Memory B cell (primary cell): ENCODE results near the gene FAM131B.

Experiments used
- ATAC-seq: fragments of 150-1000 bp; cut with Tn5 transposase; 2 replicates; pipeline ENCODE4 v1.10.0; 2021; ENCODE audit warnings: low read depth, mild to moderate bottlenecking, moderate library complexity
- DNase-seq, 2 donors: peaks; one replicate each; pipeline ENCODE4 v3.0.0; 2022; ENCODE audit warnings: low spot score in 2 of 2
- H3K27ac Mint-ChIP-seq: one replicate; pipeline ENCODE4 v1.8.0; 2022; ENCODE audit warnings: mild to moderate bottlenecking, moderate library complexity, mixed read lengths
- H3K27me3 Mint-ChIP-seq: one replicate; pipeline ENCODE4 v1.8.0; 2022; ENCODE audit warnings: mixed read lengths
- H3K36me3 Mint-ChIP-seq: one replicate; pipeline ENCODE4 v1.8.0; 2022; ENCODE audit warnings: mild to moderate bottlenecking, mixed read lengths
- H3K4me1 Mint-ChIP-seq: one replicate; pipeline ENCODE4 v1.8.0; 2022; ENCODE audit warnings: mixed read lengths
- H3K4me3 Mint-ChIP-seq: one replicate; pipeline ENCODE4 v1.8.0; 2022; ENCODE audit warnings: mild to moderate bottlenecking, moderate library complexity, mixed read lengths
- H3K9me3 Mint-ChIP-seq: one replicate; pipeline ENCODE4 v1.8.0; 2022; ENCODE audit warnings: mixed read lengths

The FAM131B gene

DNA sequence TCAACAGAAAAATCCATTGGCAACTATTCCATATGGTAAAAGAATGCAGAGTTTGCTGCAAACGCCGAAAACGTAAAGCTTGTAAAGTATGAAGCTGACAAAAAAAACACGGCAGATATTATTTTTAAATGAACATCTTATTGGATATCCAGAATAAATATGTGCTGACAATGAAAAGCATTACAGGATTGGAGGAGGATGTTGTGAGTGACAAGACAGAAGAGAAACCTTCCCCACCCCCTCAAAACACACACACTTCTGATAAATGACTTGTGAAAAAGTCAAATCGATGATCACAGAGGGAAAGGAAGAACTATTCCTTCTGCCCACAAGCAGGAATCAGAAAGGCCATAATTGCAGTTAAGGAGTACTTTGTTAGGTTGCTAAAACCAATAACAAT is 14.6 kb downstream of the FAM131B start:
- DNase-seq (no peak), ATAC-seq (no peak)
- Mint-ChIP-seq H3K4me3 (no peak overlapping the region), H3K27me3 (peaks cover 28% of the 10 kb centered on the region), H3K36me3 (no peaks in the 10 kb centered on the region), H3K27ac (no peak overlapping the region), H3K9me3 (no peaks in the 10 kb centered on the region), H3K4me1 (peaks cover 5% of the 10 kb centered on the region)

DNA sequence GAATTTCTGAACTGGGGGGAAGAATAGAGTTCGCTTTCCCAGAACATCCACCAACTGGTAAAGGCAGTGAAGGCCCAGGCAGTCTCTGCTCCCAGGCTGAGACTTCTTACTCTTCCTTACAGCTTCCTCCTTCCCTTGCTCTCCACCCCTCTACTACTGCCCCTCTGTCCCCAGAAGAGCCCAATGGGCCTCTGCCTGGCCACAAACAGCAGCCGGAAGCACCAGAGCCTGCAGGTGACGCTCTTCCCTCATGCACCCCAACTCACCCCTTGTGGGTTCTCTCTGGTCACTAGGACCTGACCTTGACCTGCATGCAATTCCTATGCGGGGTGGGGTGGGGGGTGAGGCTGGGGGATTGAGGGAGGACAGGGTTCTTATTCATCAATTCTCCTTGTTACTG is 16.5 kb downstream of the FAM131B start:
- H3K36me3 Mint-ChIP-seq = no peaks in the 10 kb centered on the region
- no peak overlapping the region for H3K27ac Mint-ChIP-seq
- DNase-seq (no peak), ATAC-seq (no peak)
- no peaks in the 10 kb centered on the region for H3K9me3 Mint-ChIP-seq
- H3K27me3 Mint-ChIP-seq = peaks cover 23% of the 10 kb centered on the region
- peaks cover 5% of the 10 kb centered on the region for H3K4me1 Mint-ChIP-seq
- no peak overlapping the region for H3K4me3 Mint-ChIP-seq

GRCh38 chr7:143345428-143345900 is 17.0 kb downstream of the FAM131B start:
- peaks cover 5% of the 10 kb centered on the region for H3K4me1 Mint-ChIP-seq
- peak overlapping the region; percentile 15 for H3K27ac Mint-ChIP-seq

DNA sequence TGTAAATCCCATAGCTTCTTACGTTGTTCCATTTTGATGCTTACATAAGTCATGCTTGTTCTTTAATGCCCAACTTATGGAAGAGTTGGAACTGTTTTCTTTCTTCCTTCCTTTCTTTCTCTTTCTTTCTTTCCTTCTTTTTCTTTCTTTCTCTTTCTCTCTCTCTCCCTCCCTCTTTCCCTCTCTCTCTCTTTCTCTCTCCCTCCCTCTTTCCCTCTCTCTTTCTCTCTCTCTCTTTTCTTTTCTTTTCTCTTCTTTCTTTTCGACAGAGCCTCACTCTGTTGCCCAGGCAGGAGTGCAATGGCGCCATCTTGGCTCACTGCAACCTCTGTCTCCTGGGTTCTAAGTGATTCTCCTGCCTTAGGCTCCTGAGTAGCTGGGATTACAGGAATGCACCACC is 18.9 kb downstream of the FAM131B start:
- Mint-ChIP-seq H3K36me3 (no peaks in the 10 kb centered on the region), H3K4me3 (no peak overlapping the region), H3K9me3 (no peaks in the 10 kb centered on the region), H3K4me1 (peaks cover 9% of the 10 kb centered on the region), H3K27ac (no peak overlapping the region), H3K27me3 (peaks cover 28% of the 10 kb centered on the region)
- ATAC-seq = no peak
- DNase-seq = no peak

More at GRCh38 chr7:143345428-143345900, 17.0 kb downstream of the FAM131B start:
- DNase-seq = peak; percentile 38 to 39
- Mint-ChIP-seq H3K9me3 (no peaks in the 10 kb centered on the region), H3K36me3 (no peaks in the 10 kb centered on the region), H3K4me3 (peak overlapping the region; percentile 76), H3K27me3 (peaks cover 23% of the 10 kb centered on the region)
- peak; percentile 98 for ATAC-seq

DNA sequence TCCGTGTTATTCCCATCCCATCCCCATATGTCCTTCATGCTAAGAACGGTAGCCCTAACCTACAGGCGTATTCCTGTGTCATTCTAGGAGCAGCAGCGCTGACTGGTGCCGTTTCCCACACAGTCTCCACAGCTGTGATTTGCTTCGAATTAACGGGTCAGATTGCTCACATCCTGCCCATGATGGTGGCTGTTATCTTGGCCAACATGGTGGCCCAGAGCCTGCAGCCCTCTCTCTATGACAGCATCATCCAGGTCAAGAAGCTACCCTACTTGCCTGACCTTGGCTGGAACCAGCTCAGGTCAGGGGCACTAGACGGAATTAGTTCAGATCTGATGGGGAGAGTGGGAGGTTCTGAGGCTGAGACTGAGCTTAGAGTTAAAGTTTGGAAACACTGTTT is 20.7 kb downstream of the FAM131B start:
- Mint-ChIP-seq H3K9me3 (no peaks in the 10 kb centered on the region), H3K4me1 (peaks cover 12% of the 10 kb centered on the region), H3K27ac (no peak overlapping the region), H3K4me3 (no peak overlapping the region), H3K27me3 (peaks cover 23% of the 10 kb centered on the region), H3K36me3 (no peaks in the 10 kb centered on the region)
- ATAC-seq (no peak), DNase-seq (no peak)

GRCh38 chr7:143337216-143337615 is 25.3 kb downstream of the FAM131B start:
- H3K27me3 Mint-ChIP-seq = peaks cover 13% of the 10 kb centered on the region
- ATAC-seq (no peak), DNase-seq (no peak)
- no peaks in the 10 kb centered on the region for H3K36me3 Mint-ChIP-seq
- H3K9me3 Mint-ChIP-seq = no peaks in the 10 kb centered on the region
- H3K4me3 Mint-ChIP-seq = no peak overlapping the region
- H3K4me1 Mint-ChIP-seq = peaks cover 7% of the 10 kb centered on the region
- H3K27ac Mint-ChIP-seq = no peak overlapping the region

- DNase-seq = no peak
- H3K4me1 Mint-ChIP-seq = peaks cover 5% of the 10 kb centered on the region
- no peak overlapping the region for H3K4me3 Mint-ChIP-seq
- H3K36me3 Mint-ChIP-seq = no peaks in the 10 kb centered on the region
- ATAC-seq = no peak
- H3K27ac Mint-ChIP-seq = no peak overlapping the region
- H3K27me3 Mint-ChIP-seq = no peaks in the 10 kb centered on the region
- no peaks in the 10 kb centered on the region for H3K9me3 Mint-ChIP-seq
Measured at GRCh38 chr7:143334244-143334643, 28.3 kb downstream of the FAM131B start.

- H3K27ac Mint-ChIP-seq = no peak overlapping the region
- DNase-seq (no peak), ATAC-seq (no peak)
- H3K9me3 Mint-ChIP-seq = no peaks in the 10 kb centered on the region
- H3K4me1 Mint-ChIP-seq = peaks cover 17% of the 10 kb centered on the region
- no peak overlapping the region for H3K4me3 Mint-ChIP-seq
- peaks cover 2% of the 10 kb centered on the region for H3K36me3 Mint-ChIP-seq
- no peaks in the 10 kb centered on the region for H3K27me3 Mint-ChIP-seq
Measured at GRCh38 chr7:143331179-143331801, 31.2 kb downstream of the FAM131B start.

- H3K27ac Mint-ChIP-seq = no peak overlapping the region
- H3K27me3 Mint-ChIP-seq = no peaks in the 10 kb centered on the region
Measured at GRCh38 chr7:143329471-143330170, 32.9 kb downstream of the FAM131B start.

GRCh38 chr7:143327903-143328302 is 34.6 kb downstream of the FAM131B start:
- peak overlapping the region; percentile 73 for H3K4me3 Mint-ChIP-seq
- peaks cover 41% of the 10 kb centered on the region for H3K4me1 Mint-ChIP-seq
- H3K36me3 Mint-ChIP-seq = peaks cover 2% of the 10 kb centered on the region
- DNase-seq = peak in 1 of 2 donors; percentile 19
- no peaks in the 10 kb centered on the region for H3K9me3 Mint-ChIP-seq
- peak; percentile 88 for ATAC-seq
- no peaks in the 10 kb centered on the region for H3K27me3 Mint-ChIP-seq
- H3K27ac Mint-ChIP-seq = peak overlapping the region; percentile 76

More at GRCh38 chr7:143329471-143330170, 32.9 kb downstream of the FAM131B start:
- Mint-ChIP-seq H3K36me3 (peaks cover 2% of the 10 kb centered on the region), H3K9me3 (no peaks in the 10 kb centered on the region), H3K4me3 (no peak overlapping the region), H3K4me1 (peaks cover 30% of the 10 kb centered on the region)
- ATAC-seq (no peak), DNase-seq (no peak)

GRCh38 chr7:143325240-143325639 is 37.3 kb downstream of the FAM131B start:
- Mint-ChIP-seq H3K27me3 (no peaks in the 10 kb centered on the region), H3K27ac (peak overlapping the region; percentile 80), H3K4me3 (peak overlapping the region; percentile 53), H3K4me1 (peaks cover 41% of the 10 kb centered on the region), H3K36me3 (peaks cover 2% of the 10 kb centered on the region), H3K9me3 (no peaks in the 10 kb centered on the region)
- no peak for DNase-seq
- peak; percentile 72 for ATAC-seq

- Mint-ChIP-seq H3K27ac (no peak overlapping the region), H3K27me3 (no peaks in the 10 kb centered on the region), H3K9me3 (no peaks in the 10 kb centered on the region), H3K36me3 (peaks cover 2% of the 10 kb centered on the region), H3K4me3 (no peak overlapping the region), H3K4me1 (peaks cover 37% of the 10 kb centered on the region)
- DNase-seq (no peak), ATAC-seq (no peak)
Measured at GRCh38 chr7:143323653-143324052, 38.9 kb downstream of the FAM131B start.

DNA sequence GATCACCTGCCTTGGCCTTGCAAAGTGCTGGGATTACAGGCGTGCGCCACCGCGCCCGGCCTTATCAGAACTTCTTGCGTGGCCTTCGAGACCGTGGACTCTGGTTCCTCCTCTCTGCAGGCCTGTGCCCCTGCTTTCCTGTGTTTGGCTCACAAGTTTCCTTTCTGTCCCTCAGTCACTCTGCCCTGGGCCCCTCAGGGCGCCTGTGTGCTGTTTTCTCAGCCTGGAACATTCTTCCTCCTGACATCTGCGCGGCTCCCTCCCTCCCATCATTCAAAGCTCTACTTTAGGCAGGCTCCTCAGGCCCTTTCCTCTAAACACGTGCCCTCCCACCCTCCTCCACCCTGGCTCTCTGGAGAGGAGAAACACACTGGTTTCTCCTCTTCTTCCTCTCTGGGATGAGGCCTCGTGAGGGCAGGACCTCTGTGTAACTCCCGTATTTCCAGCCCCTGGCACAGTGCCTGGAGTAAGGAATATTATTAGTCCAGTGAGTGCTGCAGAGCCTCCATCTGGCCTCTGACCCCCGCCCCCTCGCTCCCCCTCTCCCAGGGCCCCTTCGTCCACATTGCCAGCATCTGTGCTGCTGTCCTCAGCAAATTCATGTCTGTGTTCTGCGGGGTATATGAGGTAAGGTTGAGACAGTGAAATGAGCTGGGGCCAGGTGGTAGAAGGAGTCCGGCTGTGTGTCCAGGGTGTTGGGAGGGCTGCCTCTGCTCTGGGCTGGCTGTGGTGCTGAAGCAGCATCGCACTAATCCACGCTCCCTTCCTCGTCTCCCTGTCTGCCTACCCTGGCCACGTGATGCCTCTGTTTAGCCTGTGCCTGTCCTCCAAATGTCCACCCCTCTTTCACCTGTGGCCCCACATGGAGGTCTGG is 39.5 kb downstream of the FAM131B start:
- Mint-ChIP-seq H3K4me1 (peaks cover 33% of the 10 kb centered on the region), H3K27me3 (no peaks in the 10 kb centered on the region), H3K36me3 (peaks cover 2% of the 10 kb centered on the region), H3K27ac (no peak overlapping the region), H3K4me3 (no peak overlapping the region), H3K9me3 (no peaks in the 10 kb centered on the region)
- ATAC-seq (no peak), DNase-seq (no peak)

DNA sequence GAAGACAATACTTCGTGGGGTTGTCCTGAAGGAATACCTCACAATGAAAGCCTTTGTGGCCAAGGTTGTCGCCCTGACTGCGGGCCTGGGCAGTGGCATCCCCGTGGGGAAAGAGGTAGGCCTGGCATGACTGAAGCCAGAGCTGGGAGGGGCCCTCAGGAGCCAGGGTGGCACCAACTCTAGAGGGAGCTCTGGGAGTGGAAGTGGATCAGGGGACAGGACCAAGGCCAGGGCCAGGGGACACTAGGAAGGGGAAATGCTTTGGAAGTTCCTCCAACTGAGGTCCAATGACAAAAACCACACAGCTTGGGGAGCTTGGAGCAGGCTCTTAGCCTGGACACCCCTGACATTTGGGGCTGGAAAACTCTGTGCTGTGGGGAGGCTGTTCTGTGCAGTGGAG is 40.8 kb downstream of the FAM131B start:
- no peaks in the 10 kb centered on the region for H3K27me3 Mint-ChIP-seq
- no peak for ATAC-seq
- H3K4me1 Mint-ChIP-seq = peaks cover 27% of the 10 kb centered on the region
- no peak overlapping the region for H3K27ac Mint-ChIP-seq
- no peaks in the 10 kb centered on the region for H3K9me3 Mint-ChIP-seq
- no peak overlapping the region for H3K4me3 Mint-ChIP-seq
- no peak for DNase-seq
- H3K36me3 Mint-ChIP-seq = peaks cover 2% of the 10 kb centered on the region
